ENCODE data around the gene F8.

The F8 gene

GRCh38 chrX:154855256-154855655, 167.3 kb downstream of the F8 start:
- H3K4me3 ChIP-seq (ENCODE audit: low read depth in 1 of 2, low read length in 1 of 2) = no peak overlapping the region
- H3K27ac ChIP-seq = no peak overlapping the region
- no peak for TF ChIP-seq CTCF (IDR thresholded peaks at IDR 0.05)
- H3K9me3 ChIP-seq = no peaks in the 10 kb centered on the region
- H3K4me1 ChIP-seq (ENCODE audit: control insufficient read depth in 1 of 2, insufficient read depth in 1 of 2, low read depth in 1 of 2, low read length in 1 of 2) = no peaks in the 10 kb centered on the region
- no peaks in the 10 kb centered on the region for H3K36me3 ChIP-seq
- no peaks in the 10 kb centered on the region for H3K27me3 ChIP-seq

GRCh38 chrX:154850957-154851611, 171.4 kb downstream of the F8 start:
- H3K36me3 ChIP-seq = no peaks in the 10 kb centered on the region
- H3K9me3 ChIP-seq = no peaks in the 10 kb centered on the region
- H3K27me3 ChIP-seq = no peaks in the 10 kb centered on the region
- no peak overlapping the region for H3K4me3 ChIP-seq (ENCODE audit: low read depth in 1 of 2, low read length in 1 of 2)
- no peaks in the 10 kb centered on the region for H3K4me1 ChIP-seq (ENCODE audit: control insufficient read depth in 1 of 2, insufficient read depth in 1 of 2, low read depth in 1 of 2, low read length in 1 of 2)
- H3K27ac ChIP-seq = no peak overlapping the region
- TF ChIP-seq CTCF (IDR thresholded peaks at IDR 0.05) = no peak

DNA sequence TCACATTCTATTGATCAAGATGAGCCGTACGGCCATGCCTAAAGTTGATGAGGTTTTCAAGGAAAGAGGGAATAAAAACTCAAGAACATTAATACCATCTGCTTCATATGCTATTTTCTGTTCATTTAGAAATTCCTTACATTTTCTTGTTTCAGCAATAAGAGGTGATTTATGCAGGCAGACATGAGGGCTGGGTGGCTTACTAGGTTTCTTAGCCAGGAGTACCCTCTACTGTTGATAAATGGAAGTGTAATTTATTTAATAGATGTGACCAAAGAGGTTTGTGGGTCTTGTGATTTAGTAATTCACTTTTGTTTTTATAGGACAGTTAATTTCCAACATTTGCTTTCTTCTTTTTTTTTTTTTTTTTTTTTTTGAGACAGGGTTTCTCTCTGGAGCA, 181.7 kb downstream of the F8 start:
- Histone ChIP-seq H3K36me3 (no peaks in the 10 kb centered on the region), H3K27ac (no peak overlapping the region), H3K4me3 (ENCODE audit: low read depth in 1 of 2, low read length in 1 of 2) (no peak overlapping the region), H3K27me3 (no peaks in the 10 kb centered on the region), H3K4me1 (ENCODE audit: control insufficient read depth in 1 of 2, insufficient read depth in 1 of 2, low read depth in 1 of 2, low read length in 1 of 2) (no peaks in the 10 kb centered on the region), H3K9me3 (no peaks in the 10 kb centered on the region)
- peak; percentile 26 for TF ChIP-seq CTCF (IDR thresholded peaks at IDR 0.05)

DNA sequence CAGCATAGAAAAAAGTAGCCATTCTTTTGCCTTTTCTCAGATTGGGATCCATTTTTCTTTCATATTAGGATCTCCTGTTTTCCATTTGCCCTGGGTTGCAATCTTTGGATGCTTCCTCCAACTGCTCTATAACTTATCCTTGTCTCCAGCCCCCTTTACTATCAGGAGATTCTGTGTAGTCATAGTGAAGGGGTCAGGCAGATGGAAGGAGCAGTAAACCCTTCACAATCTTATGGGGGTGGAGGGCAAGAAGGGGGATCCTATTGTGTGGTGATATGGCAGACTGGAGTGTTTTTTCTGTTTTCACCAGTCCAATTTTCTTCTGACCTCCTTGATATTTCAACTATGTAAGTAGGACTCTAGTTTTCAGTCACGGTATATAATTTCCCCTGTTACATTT, 186.4 kb downstream of the F8 start:
- no peak overlapping the region for H3K4me3 ChIP-seq (ENCODE audit: low read depth in 1 of 2, low read length in 1 of 2)
- H3K27ac ChIP-seq = no peak overlapping the region
- no peaks in the 10 kb centered on the region for H3K9me3 ChIP-seq
- H3K4me1 ChIP-seq (ENCODE audit: control insufficient read depth in 1 of 2, insufficient read depth in 1 of 2, low read depth in 1 of 2, low read length in 1 of 2) = no peaks in the 10 kb centered on the region
- no peaks in the 10 kb centered on the region for H3K36me3 ChIP-seq
- no peak for TF ChIP-seq CTCF (IDR thresholded peaks at IDR 0.05)
- H3K27me3 ChIP-seq = no peaks in the 10 kb centered on the region

DNA sequence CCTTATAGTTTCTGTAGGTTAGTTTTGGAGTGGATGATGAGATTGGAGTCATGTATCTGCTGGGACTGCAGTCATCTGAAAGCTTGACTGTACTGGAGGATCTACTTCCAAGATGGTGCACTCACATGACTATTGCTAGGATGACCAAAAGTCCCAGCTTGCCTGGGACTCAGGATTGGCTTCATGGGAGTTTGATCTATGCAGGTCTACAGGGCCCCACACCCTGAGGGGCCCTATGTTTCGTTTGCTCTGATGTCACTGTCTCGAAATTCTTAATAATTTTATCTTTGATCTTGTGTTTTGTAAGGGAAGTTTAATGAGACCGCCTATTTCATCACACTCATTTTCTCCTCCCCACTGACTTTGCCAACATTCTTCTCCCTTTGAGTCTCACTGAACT, 188.0 kb downstream of the F8 start, which contains the start of gene SMIM9:
TSS of gene SMIM9 (minus strand) at position 101 of the 400 bp plus-strand sequence. CDS start 3,806 bp downstream, outside the sequence.
- Histone ChIP-seq H3K9me3 (no peaks in the 10 kb centered on the region), H3K36me3 (no peaks in the 10 kb centered on the region), H3K4me3 (ENCODE audit: low read depth in 1 of 2, low read length in 1 of 2) (no peak within 1 kb of the TSS), H3K4me1 (ENCODE audit: control insufficient read depth in 1 of 2, insufficient read depth in 1 of 2, low read depth in 1 of 2, low read length in 1 of 2) (no peaks in the 10 kb centered on the region), H3K27me3 (no peaks in the 10 kb centered on the region), H3K27ac (no peak within 1 kb of the TSS)
- no peak for TF ChIP-seq CTCF (IDR thresholded peaks at IDR 0.05)

Data from neutrophil (primary cell).